H9 (cell line): ENCODE data around the gene NMRAL1. TPM values are rescaled to one million over a fixed set of nuclear protein-coding genes. Genes with fewer than 3 reads are reported as not detected.

ENCODE experiments used
- DNase-seq: peaks from one replicate; pipeline ENCODE4 v3.0.0-alpha.2; 2017
- H2AFZ ChIP-seq: one replicate; pipeline ENCODE4 v1.6.1; 2013; ENCODE audit warnings: mild to moderate bottlenecking, low read length, control low read depth, moderate library complexity
- H2AK5ac ChIP-seq: 2 replicates; pipeline ENCODE4 v1.6.1; 2013; ENCODE audit warnings: low read length, control low read depth, mixed read lengths; ENCODE audit not compliant: insufficient read length
- H2BK120ac ChIP-seq: one replicate; pipeline ENCODE4 v1.6.1; 2013; ENCODE audit warnings: low read depth, mild to moderate bottlenecking, low read length, control low read depth, inconsistent platforms; ENCODE audit not compliant: poor library complexity, severe bottlenecking
- H2BK12ac ChIP-seq: 2 replicates; pipeline ENCODE4 v1.6.1; 2013; ENCODE audit warnings: low read length, control low read depth, mixed read lengths, low read depth; ENCODE audit not compliant: insufficient read length
- H2BK15ac ChIP-seq: 2 replicates; pipeline ENCODE4 v1.6.1; 2013; ENCODE audit warnings: low read depth, low read length, control low read depth
- H2BK20ac ChIP-seq: one replicate; pipeline ENCODE4 v1.6.1; 2013; ENCODE audit warnings: low read depth, mild to moderate bottlenecking, low read length, control low read depth, inconsistent platforms; ENCODE audit not compliant: poor library complexity, severe bottlenecking
- H2BK5ac ChIP-seq: 2 replicates; pipeline ENCODE4 v1.6.1; 2013; ENCODE audit warnings: low read length, control low read depth, mixed read lengths; ENCODE audit not compliant: insufficient read length
- H3K14ac ChIP-seq: 2 replicates; pipeline ENCODE4 v1.6.1; 2013; ENCODE audit warnings: low read length, control low read depth; ENCODE audit not compliant: insufficient read depth
- H3K18ac ChIP-seq: 2 replicates; pipeline ENCODE4 v1.6.1; 2013; ENCODE audit warnings: low read depth, mild to moderate bottlenecking, mixed read lengths, low read length, control low read depth; ENCODE audit not compliant: insufficient read length
- H3K23ac ChIP-seq: 2 replicates; pipeline ENCODE4 v1.6.1; 2013; ENCODE audit warnings: low read length, control low read depth, mixed read lengths, low read depth; ENCODE audit not compliant: insufficient read length
- H3K23me2 ChIP-seq: 2 replicates; pipeline ENCODE4 v1.6.1; 2013; ENCODE audit warnings: low read depth, mild to moderate bottlenecking, mixed read lengths, low read length, control low read depth; ENCODE audit not compliant: insufficient read length, poor library complexity, severe bottlenecking
- H3K27ac ChIP-seq: 2 replicates; pipeline ENCODE4 v1.5.1; 2013; ENCODE audit warnings: low read length, control low read depth, mixed read lengths, low read depth; ENCODE audit not compliant: insufficient read length
- H3K27me3 ChIP-seq: 2 replicates; pipeline ENCODE4 v1.6.1; 2013; ENCODE audit warnings: low read length, control low read depth, inconsistent platforms; ENCODE audit not compliant: insufficient read depth
- H3K4ac ChIP-seq: 2 replicates; pipeline ENCODE4 v1.6.1; 2013; ENCODE audit warnings: low read depth, mild to moderate bottlenecking, control low read depth, inconsistent platforms, low read length, moderate library complexity
- H3K4me1 ChIP-seq: 2 replicates; pipeline ENCODE4 v1.6.1; 2013; ENCODE audit warnings: low read length, control low read depth, inconsistent platforms; ENCODE audit not compliant: insufficient read depth
- H3K4me2 ChIP-seq: 2 replicates; pipeline ENCODE4 v1.6.1; 2013; ENCODE audit warnings: low read length, control low read depth, mixed read lengths; ENCODE audit not compliant: insufficient read length, insufficient read depth
- H3K56ac ChIP-seq: 2 replicates; pipeline ENCODE4 v1.6.1; 2013; ENCODE audit warnings: low read depth, mild to moderate bottlenecking, mixed read lengths, low read length, control low read depth; ENCODE audit not compliant: insufficient read length
- H3K79me1 ChIP-seq: 2 replicates; pipeline ENCODE4 v1.6.1; 2013; ENCODE audit warnings: low read depth, mild to moderate bottlenecking, moderate library complexity, low read length, control low read depth, inconsistent platforms; ENCODE audit not compliant: insufficient read depth, poor library complexity, severe bottlenecking
- H3K79me2 ChIP-seq: 2 replicates; pipeline ENCODE4 v1.6.1; 2013; ENCODE audit warnings: low read length, control low read depth, inconsistent platforms; ENCODE audit not compliant: insufficient read depth
- H3K9ac ChIP-seq: 2 replicates; pipeline ENCODE4 v1.6.1; 2013; ENCODE audit warnings: low read length, control low read depth, mixed read lengths; ENCODE audit not compliant: insufficient read length; ENCODE audit errors: extremely low read depth
- H3K9me3 ChIP-seq: one replicate; pipeline ENCODE4 v1.6.1; 2013; ENCODE audit warnings: low read depth, low read length, inconsistent platforms; ENCODE audit not compliant: control insufficient read depth
- H3T11ph ChIP-seq: one replicate; pipeline ENCODE4 v1.6.1; 2013; ENCODE audit warnings: mild to moderate bottlenecking, low read length, control low read depth, inconsistent platforms
- H4K20me1 ChIP-seq: one replicate; pipeline ENCODE4 v1.6.1; 2013; ENCODE audit not compliant: control insufficient read depth, insufficient read length, insufficient read depth
- H4K5ac ChIP-seq: 2 replicates; pipeline ENCODE4 v1.6.1; 2013; ENCODE audit warnings: low read depth, mild to moderate bottlenecking, mixed read lengths, low read length, control low read depth; ENCODE audit not compliant: insufficient read length
- H4K8ac ChIP-seq: replicated peaks from 2 replicates; pipeline ENCODE4 v1.6.1; 2013; ENCODE audit warnings: low read length, control low read depth, mixed read lengths, low read depth; ENCODE audit not compliant: insufficient read length
- H4K91ac ChIP-seq: 2 replicates; pipeline ENCODE4 v1.6.1; 2013; ENCODE audit warnings: low read depth, mild to moderate bottlenecking, moderate library complexity, mixed read lengths, low read length, control low read depth; ENCODE audit not compliant: insufficient read length
- H3K27ac Mint-ChIP-seq, 3 experiments: 2 replicates in 2 of 3; 3 replicates in 1 of 3; pipeline ENCODE4 v1.8.0; 2020 to 2021; ENCODE audit warnings: mixed read lengths in 3 of 3, mild to moderate bottlenecking in 1 of 3, moderate library complexity in 1 of 3
- H3K27me3 Mint-ChIP-seq: 2 replicates; pipeline ENCODE4 v1.8.0; 2021; ENCODE audit warnings: low read depth, mild to moderate bottlenecking, moderate library complexity, mixed read lengths
- H3K36me3 Mint-ChIP-seq, 3 experiments: 2 replicates in 2 of 3; 3 replicates in 1 of 3; pipeline ENCODE4 v1.8.0; 2020 to 2021; ENCODE audit warnings: low read depth in 3 of 3, mixed read lengths in 3 of 3; ENCODE audit not compliant: insufficient read depth in 1 of 3
- H3K4me1 Mint-ChIP-seq, 2 experiments: 2 replicates each; pipeline ENCODE4 v1.8.0; 2020; ENCODE audit warnings: mixed read lengths in 2 of 2
- H3K4me3 Mint-ChIP-seq, 2 experiments: 2 replicates in 1 of 2; 3 replicates in 1 of 2; pipeline ENCODE4 v1.8.0; 2020 to 2021; ENCODE audit warnings: mild to moderate bottlenecking in 2 of 2, mixed read lengths in 2 of 2, moderate library complexity in 1 of 2
- H3K9me3 Mint-ChIP-seq, 2 experiments: 2 replicates in 1 of 2; 3 replicates in 1 of 2; pipeline ENCODE4 v1.8.0; 2020; ENCODE audit warnings: mild to moderate bottlenecking in 2 of 2, mixed read lengths in 2 of 2, moderate library complexity in 1 of 2
- WGBS: extraction: QIAGEN DNeasy Blood & Tissue Kit; methylation state at CpG from one replicate; pipeline ENCODE4 v1.1.7; 2013; ENCODE audit warnings: missing lambda C conversion rate, low lambda C conversion rate, mixed read lengths; ENCODE audit not compliant: insufficient read length; ENCODE audit errors: extremely low coverage; 5-methylcytosine and 5-hydroxymethylcytosine counted together
- total RNA-seq: library from RNA; stranded (reverse); gene quantifications from 2 replicates; pipeline ENCODE4 v1.2.1, GENCODE V29; 2021
- TF ChIP-seq, protein P1 (sequence below): fragments of 200-600 bp; sonication (generic); conservative IDR thresholded peaks from 3 replicates; pipeline ENCODE4 v1.8.0; 2021; ENCODE audit warnings: antibody characterized with exemption, mild to moderate bottlenecking

The NMRAL1 gene
- total RNA-seq, 1 experiment from 2014 or later: 78.9 TPM

DNA sequence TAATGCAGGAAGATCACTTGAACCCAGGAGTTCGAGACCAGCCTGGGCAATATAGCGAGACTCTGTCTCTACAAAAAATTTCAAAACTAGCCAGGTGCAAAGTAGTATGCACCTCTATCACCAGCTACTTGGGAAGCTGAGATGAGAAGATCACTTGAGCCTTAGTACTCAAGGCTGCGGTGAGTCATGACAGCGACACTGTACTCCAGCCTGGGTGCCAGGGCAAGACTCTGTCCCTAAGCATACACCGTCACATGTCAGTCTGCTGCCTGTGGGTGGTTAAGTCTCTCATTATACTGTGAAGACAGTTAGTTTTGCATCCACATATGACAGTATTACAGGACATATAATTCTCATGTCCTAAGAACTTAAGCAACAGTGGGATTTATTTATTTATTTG is 21.8 kb downstream of the NMRAL1 start:
- Histone ChIP-seq H3K9ac (no peak overlapping the region), H3K18ac (no peak overlapping the region), H3K9me3 (no peaks in the 10 kb centered on the region), H2AFZ (no peak overlapping the region), H3K4me1 (no peaks in the 10 kb centered on the region), H2BK12ac (no peak overlapping the region), H2BK120ac (no peak overlapping the region), H4K20me1 (no peaks in the 10 kb centered on the region), H4K5ac (no peak overlapping the region), H2AK5ac (no peak overlapping the region), H3K56ac (no peak overlapping the region), H2BK15ac (no peak overlapping the region), H4K8ac (no peak overlapping the region), H3K23me2 (no peaks in the 10 kb centered on the region), H3K14ac (no peak overlapping the region), H3T11ph (no peak overlapping the region), H3K4me2 (no peak overlapping the region), H3K79me1 (no peaks in the 10 kb centered on the region), H2BK5ac (no peak overlapping the region), H2BK20ac (no peak overlapping the region), H3K23ac (no peak overlapping the region), H3K27ac (no peak overlapping the region), H3K4ac (no peak overlapping the region), H3K27me3 (no peaks in the 10 kb centered on the region), H3K79me2 (no peaks in the 10 kb centered on the region), H4K91ac (no peak overlapping the region)
- Mint-ChIP-seq H3K36me3 (peaks cover 32 to 78% (median 64%) of the 10 kb centered on the region in 3 experiments; a peak in 6 of 7 replicates), H3K4me1 (peaks cover 4 to 8% of the 10 kb centered on the region in 2 experiments), H3K27ac (no peak overlapping the region), H3K27me3 (no peaks in the 10 kb centered on the region), H3K9me3 (no peaks in the 10 kb centered on the region), H3K4me3 (no peak overlapping the region)
- DNase-seq: no peak
- TF ChIP-seq, protein P1, sequence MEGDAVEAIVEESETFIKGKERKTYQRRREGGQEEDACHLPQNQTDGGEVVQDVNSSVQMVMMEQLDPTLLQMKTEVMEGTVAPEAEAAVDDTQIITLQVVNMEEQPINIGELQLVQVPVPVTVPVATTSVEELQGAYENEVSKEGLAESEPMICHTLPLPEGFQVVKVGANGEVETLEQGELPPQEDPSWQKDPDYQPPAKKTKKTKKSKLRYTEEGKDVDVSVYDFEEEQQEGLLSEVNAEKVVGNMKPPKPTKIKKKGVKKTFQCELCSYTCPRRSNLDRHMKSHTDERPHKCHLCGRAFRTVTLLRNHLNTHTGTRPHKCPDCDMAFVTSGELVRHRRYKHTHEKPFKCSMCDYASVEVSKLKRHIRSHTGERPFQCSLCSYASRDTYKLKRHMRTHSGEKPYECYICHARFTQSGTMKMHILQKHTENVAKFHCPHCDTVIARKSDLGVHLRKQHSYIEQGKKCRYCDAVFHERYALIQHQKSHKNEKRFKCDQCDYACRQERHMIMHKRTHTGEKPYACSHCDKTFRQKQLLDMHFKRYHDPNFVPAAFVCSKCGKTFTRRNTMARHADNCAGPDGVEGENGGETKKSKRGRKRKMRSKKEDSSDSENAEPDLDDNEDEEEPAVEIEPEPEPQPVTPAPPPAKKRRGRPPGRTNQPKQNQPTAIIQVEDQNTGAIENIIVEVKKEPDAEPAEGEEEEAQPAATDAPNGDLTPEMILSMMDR: no peak
- WGBS: no CpG with 5 or more reads among the region's 5 CpGs
